Measurements from ENCODE around the gene MECR.
A peak's percentile ranks its signal among the peaks of the same experiment; 100 is the strongest.
"Not testable (repeated sequence)": the region's sequence is repeated elsewhere in the genome, so short reads cannot be mapped to it uniquely, and the experiment has no call there.

Gene MECR

DNA sequence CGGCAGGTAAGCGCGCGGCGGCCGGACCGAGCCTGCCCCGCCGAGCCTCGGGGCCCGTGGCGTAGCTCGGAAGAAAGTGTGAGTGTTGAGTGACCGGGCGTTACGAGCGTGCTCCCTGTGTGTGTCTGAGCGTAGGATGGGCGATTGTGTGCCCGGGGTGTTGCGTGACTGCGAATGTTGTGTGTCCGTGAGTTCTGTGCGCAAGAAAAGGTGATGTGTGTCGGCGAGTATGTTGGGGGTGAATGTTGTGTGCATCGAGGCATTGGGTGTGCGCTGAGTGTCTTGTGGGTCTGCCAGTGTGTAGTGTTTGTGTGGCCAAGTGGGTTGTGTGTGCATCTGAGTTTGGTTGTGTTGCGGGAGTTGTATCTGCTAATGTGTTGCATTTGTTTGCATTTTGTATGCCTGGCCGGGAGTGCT, 6.0 kb upstream of the MECR start:
- no peak for DNase-seq (ENCODE audit: low spot score)
- FAIRE-seq, result no peak

DNA sequence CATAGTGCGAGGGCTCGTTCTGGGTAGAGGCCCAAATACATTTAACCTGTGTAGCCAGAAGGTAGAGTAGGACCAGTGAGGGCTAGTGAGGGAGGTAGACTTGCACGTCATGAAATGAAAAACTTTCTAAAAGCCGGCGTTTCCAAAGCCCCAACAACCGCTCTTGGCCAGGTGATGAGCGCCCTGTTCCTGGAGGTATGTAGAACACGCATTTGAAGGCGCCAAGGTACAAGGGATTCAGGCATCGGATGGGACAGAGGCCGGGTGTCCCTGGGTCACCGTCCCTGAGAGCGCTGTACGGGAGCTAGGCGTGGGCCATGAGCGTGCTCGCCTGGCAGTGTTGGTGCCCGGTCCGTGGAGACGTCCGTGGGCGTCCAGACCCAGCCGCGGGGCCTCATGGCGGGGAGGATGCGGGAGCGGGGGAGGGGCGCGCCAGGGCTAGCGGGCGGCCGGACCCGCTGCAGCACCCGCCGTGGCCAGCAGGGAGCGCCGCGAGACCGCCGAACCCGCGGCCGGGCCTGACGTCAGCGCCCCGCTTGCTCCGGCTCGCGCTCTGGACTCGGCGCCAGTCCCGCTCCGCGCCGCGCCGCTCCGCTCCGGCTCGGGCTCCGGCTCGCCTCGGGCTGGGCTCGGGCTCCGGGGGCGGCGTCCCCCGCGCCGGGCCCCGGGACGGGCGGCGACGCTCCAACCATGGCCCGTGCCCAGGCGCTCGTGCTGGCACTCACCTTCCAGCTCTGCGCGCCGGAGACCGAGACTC, 5.4 kb upstream of the MECR start, which contains the start of gene PTPRU:
Gene PTPRU (plus strand): TSS at position 568 of the 757 bp plus-strand sequence. CDS start 123 bp downstream, at position 691.
- FAIRE-seq, result no peak
- peak; percentile 46 for DNase-seq (ENCODE audit: low spot score)

- not testable (repeated sequence) for FAIRE-seq; DNase-seq (ENCODE audit: low spot score)
Observed at GRCh38 chr1:29234881-29235280, 4.1 kb upstream of the MECR start.

- FAIRE-seq (no peak), DNase-seq (ENCODE audit: low spot score) (no peak)
Observed at GRCh38 chr1:29234471-29234870, 3.7 kb upstream of the MECR start.

GRCh38 chr1:29233693-29234092, 3.0 kb upstream of the MECR start:
- no peak for DNase-seq (ENCODE audit: low spot score)
- no peak for FAIRE-seq

- FAIRE-seq (no peak), DNase-seq (ENCODE audit: low spot score) (no peak)
Observed at GRCh38 chr1:29232387-29232786, 1.7 kb upstream of the MECR start.

GRCh38 chr1:29230204-29230552, 556 bp downstream of the MECR start:
- no peak for FAIRE-seq
- DNase-seq (ENCODE audit: low spot score), result no peak

DNA sequence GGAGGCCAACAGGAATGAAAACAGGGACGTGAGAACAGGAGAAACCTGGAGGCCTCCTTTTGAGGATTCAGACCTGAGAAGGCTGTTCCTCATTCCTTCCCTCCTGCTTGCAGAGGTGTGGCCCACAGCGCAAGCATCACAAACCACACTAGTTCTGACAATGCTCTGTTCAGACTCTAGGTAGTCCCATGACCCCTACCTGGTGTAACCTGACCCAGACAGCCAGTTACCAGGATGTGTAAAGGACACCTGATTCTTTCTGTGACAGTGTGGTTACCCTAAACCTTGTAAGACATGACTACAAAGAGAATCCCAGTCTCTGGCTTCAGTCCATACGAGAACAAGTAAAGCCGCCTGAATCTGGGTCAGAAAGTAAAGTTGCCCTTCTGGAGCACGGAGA, 3.2 kb downstream of the MECR start:
- no peak for DNase-seq (ENCODE audit: low spot score)
- FAIRE-seq, result no peak

- FAIRE-seq (no peak), DNase-seq (ENCODE audit: low spot score) (no peak)
Observed at GRCh38 chr1:29225361-29225760, 5.4 kb downstream of the MECR start.

DNA sequence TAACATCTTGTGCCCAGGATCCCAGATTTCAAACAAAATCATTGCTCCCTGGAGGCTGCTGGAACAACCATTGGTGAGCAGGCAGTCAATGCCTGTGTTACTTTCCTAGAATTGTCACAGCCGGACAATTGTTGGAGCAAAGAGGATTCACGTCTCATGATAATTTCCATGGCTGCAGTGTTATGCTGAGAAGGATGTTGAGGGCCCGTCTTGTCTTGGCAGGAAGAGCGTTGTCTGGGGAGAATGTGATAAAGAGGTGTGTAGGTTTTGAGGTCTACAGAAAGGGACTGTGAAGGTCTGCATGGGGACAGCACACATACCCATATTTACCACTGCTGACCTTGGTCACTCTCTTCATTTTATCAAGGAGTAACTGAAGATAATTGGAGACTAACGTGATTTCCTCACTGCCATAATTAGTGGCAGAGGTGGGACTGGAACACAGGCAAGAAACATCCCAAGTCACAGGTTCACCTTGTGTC, 6.3 kb downstream of the MECR start:
- DNase-seq (ENCODE audit: low spot score) (no peak), FAIRE-seq (no peak)

DNA sequence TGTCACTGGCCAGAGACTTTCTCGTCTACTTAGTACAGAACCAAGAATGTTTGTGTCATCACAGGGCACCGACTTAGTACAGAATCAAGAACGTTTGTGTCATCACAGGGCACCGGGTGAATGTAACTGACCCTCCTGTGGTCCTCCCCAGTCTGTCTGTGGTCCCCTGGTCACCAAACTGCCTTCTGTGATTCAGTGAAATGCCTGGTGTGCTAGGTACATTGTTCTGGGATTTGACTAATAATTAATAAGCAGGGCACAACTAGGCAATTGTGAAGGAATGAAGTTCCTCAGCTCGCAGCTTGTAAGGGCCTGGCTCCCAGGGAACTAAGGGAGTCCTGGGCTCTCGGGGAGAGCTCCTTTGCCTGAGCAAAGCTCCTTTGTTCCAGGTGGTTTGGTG, 7.2 kb downstream of the MECR start:
- FAIRE-seq (no peak), DNase-seq (ENCODE audit: low spot score) (no peak)

DNA sequence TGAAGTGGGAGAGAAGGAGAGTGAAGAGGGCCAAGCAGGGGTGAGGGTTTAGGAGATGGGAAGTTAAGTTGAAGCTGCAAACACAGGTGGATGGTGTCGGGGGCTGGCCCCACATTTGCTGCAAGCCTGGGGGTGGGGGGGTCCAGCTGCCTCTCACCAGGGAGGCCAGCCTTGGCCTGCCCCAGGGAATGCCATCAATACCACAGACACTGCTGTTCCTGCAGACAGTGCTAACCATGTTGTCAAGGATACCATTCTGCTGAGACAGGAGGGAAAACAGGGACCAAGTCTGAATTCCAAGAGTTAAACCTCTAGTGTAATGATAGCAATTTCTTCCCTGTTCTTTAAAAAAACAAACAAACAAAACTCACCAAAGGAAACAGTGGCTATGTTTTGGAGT, 8.0 kb downstream of the MECR start:
- DNase-seq (ENCODE audit: low spot score) (no peak), FAIRE-seq (no peak)

DNA sequence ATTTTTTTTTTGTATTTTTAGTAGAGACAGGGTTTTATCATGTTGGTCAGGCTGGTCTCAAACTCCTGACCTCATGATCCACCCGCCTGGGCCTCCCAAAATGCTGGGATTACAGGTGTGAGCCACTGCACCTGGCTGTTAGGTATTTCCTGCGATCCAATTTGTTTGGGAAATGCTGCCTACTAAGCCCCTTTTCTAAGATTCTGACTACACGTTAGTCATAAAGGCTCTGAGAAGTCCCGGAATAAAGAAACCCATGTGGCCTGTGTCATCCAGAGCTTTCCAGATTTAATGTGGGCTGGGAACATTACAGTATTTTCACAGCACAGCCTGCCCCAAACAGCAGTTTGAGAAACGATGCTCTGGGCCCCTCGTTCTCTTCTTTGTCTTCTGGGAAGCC, 8.5 kb downstream of the MECR start:
- not testable (repeated sequence) for DNase-seq (ENCODE audit: low spot score); FAIRE-seq

DNA sequence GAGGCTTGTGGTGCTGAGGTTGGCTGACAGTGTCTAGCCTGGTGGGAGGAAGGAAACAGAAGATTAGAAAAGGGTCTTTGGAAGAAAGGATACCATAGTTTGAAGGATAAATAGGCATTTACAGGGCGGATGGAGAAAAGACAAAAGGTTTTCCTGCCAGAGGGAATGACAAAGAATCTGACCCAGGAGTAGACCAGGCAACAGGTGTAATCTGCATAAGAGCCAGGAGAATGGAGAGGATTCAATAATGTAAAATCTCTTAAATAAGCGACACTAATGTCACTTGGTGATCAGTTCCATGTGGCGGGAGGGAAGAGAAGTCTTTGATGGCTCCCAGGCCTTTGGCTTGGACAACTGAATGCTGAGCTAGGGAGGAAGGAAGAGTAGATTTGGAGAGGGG, 9.4 kb downstream of the MECR start:
- DNase-seq (ENCODE audit: low spot score) (no peak), FAIRE-seq (no peak)

- FAIRE-seq (no peak), DNase-seq (ENCODE audit: low spot score) (no peak)
Observed at GRCh38 chr1:29218223-29218622, 12.5 kb downstream of the MECR start.

DNA sequence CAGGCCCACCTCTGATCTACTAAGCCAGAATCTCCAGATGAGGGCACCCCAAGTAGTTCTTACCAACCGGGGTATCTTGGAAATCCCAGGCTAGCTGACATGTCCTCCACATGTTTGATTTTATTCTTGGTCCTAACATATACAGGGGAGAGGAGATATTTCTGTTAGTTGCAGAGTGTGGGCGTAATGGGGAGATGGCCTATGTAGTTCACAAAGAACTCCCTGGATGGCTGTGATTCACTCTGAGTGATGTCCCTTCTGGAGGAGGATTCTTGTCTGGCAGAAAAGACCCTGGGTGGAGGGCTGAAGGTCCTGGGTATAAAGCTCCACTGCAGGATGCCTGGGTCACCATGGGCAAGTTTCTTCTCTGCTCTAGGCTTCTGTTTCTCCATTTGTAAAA, 13.1 kb downstream of the MECR start:
- no peak for FAIRE-seq
- no peak for DNase-seq (ENCODE audit: low spot score)

GRCh38 chr1:29213055-29213454, 17.7 kb downstream of the MECR start:
- no peak for FAIRE-seq
- no peak for DNase-seq (ENCODE audit: low spot score)

- no peak for DNase-seq (ENCODE audit: low spot score)
- FAIRE-seq, result no peak
Observed at GRCh38 chr1:29211086-29212030, 19.4 kb downstream of the MECR start.

DNA sequence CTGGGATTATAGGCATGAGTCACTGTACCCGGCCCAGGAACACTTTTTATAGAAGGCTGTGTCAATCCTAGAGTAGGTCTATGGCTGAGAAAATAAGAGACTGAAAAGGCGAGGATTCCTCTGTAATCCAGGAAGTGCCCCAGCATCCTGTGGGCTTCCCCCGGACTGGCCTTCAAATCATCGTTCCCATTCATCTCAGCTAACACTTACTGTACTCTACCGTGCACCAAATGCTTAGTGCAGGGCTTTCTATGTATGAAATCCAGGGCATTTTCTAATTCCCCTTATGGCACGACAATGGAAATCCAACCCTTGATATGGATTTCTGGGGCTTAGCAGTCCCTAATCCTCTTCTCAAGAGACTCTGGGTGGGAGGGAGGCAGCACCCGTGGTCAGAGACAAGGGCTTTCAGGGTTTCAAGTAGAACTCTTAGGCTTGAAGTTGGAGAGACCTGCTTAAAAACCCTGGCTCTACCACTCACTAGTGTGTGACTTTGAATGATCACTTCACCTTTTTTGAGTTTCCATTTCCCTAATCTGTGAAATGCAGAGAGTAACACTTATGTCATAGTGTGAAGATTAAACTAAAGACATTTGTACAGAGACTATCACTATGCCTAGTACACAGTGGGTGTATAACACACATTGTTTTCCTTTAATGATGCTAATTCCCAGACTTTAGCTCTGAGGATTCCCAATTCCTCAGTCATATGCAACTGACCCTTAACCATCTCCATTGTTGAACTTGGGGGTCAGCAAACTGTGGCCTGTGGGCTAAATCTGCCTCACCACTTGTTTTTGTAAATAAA, 20.3 kb downstream of the MECR start:
- no peak for DNase-seq (ENCODE audit: low spot score)
- no peak for FAIRE-seq

GRCh38 chr1:29209173-29209572, 21.6 kb downstream of the MECR start:
- FAIRE-seq (no peak), DNase-seq (ENCODE audit: low spot score) (no peak)

DNA sequence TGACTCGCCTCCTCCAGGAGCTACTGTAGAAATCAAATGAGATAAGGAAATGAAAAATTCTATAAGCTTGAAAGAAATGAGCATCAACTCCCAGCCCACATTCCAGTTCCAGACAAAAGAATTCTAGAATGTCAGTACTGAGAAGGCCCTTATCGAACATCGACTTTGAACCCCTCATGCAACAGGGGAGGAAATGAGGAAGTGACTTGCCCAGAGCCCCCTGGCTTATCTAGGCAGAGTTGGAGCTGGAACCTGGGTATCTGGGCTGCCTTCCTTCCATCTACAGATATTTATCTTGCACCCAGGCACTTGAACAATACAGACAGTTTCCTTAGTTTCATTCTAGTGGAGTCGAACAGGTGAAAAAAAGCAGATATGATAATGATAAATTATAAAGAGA, 22.3 kb downstream of the MECR start:
- DNase-seq (ENCODE audit: low spot score) (no peak), FAIRE-seq (no peak)

Measured in RCC 7860 (cell line).